K562 (cell line): ENCODE data around the gene MGAT5. TPM values are rescaled to one million over a fixed set of nuclear protein-coding genes. Genes with fewer than 3 reads are reported as not detected.

Experiments used
- ATAC-seq: fragments of 200-7000 bp; cut with Tn5 transposase; 3 replicates; pipeline ENCODE4 v1.9.1; 2020; ENCODE audit warnings: moderate library complexity
- BruUV-seq: library from RNA; stranded (reverse); fragments of 400-500 nt; replicated peaks from 2 replicates; lab custom pipeline; 2021; lab: Mats Ljungman, UMichigan
- CTCF ChIA-PET: fragments of 300-600 bp; formaldehyde crosslinking; extraction: SDS; loops from one replicate; lab custom pipeline; 2021; ENCODE audit warnings: low intra/inter-chr PET ratio; lab: Yijun Ruan, JAX
- POLR2A ChIA-PET: fragments of 300-600, 350-650 bp; sonication (Branson Sonifier 250); formaldehyde crosslinking; extraction: SDS; loops from one replicate; lab custom pipeline; 2021; ENCODE audit warnings: antibody characterized with exemption, inconsistent platforms; lab: Yijun Ruan, JAX
- DNase-seq, 4 experiments: peaks; one replicate each; pipeline versions ENCODE4 v3.0.0 to v3.0.0-alpha.2; 2011 to 2018; ENCODE audit warnings: low spot score in 3 of 4, mixed read lengths in 3 of 4; ENCODE audit errors: extremely low read depth in 1 of 4
- FAIRE-seq: peaks from 2 replicates; lab custom pipeline; 2011; peaks lifted over from hg19 to GRCh38; lab: Jason Lieb, UNC
- H2AFZ ChIP-seq: 2 replicates; pipeline ENCODE4 v1.6.0; 2011; ENCODE audit warnings: low read depth, low read length, control low read depth, inconsistent platforms
- H3K27ac ChIP-seq: fragments of 200-600 bp; 3 replicates; pipeline ENCODE4 v1.8.0; 2011; ENCODE audit warnings: low read depth, mild to moderate bottlenecking, control low read depth, inconsistent platforms, low read length, moderate library complexity, mixed read lengths; ENCODE audit errors: extremely low read depth
- H3K27me3 ChIP-seq, 2 experiments: fragments of 300-600 bp in 1 of 2; 2 replicates in 1 of 2; 3 replicates in 1 of 2; pipeline versions ENCODE4 v1.6.0 to v1.8.0; 2011; ENCODE audit warnings: inconsistent platforms in 2 of 2, low read length in 2 of 2, mild to moderate bottlenecking in 1 of 2, mixed read lengths in 1 of 2, moderate library complexity in 1 of 2; ENCODE audit not compliant: control insufficient read depth in 2 of 2, insufficient read depth in 2 of 2
- H3K36me3 ChIP-seq: fragments of 300-600 bp; 3 replicates; pipeline ENCODE4 v1.8.0; 2011; ENCODE audit warnings: mild to moderate bottlenecking, low read length, inconsistent platforms; ENCODE audit not compliant: control insufficient read depth, insufficient read depth
- H3K4me1 ChIP-seq, 2 experiments: fragments of 200-600 bp in 1 of 2; replicated peaks in 1 of 2; 2 replicates in 1 of 2; 3 replicates in 1 of 2; pipeline versions ENCODE4 v1.5.1 to v1.8.0; 2011; ENCODE audit warnings: inconsistent platforms in 2 of 2, low read length in 2 of 2, mild to moderate bottlenecking in 1 of 2, mixed read lengths in 1 of 2, moderate library complexity in 1 of 2; ENCODE audit not compliant: control insufficient read depth in 2 of 2, insufficient read depth in 2 of 2
- H3K4me2 ChIP-seq: 2 replicates; pipeline ENCODE4 v1.6.1; 2011; ENCODE audit warnings: low read length, control low read depth, inconsistent platforms, mixed read lengths; ENCODE audit not compliant: insufficient read depth
- H3K4me3 ChIP-seq: fragments of 200-600 bp; sonication (generic), shearing (Covaris generic); 2 replicates; pipeline ENCODE4 v1.5.1; 2016; ENCODE audit warnings: control low read depth, inconsistent platforms
- H3K79me2 ChIP-seq: fragments of 200-600 bp; 3 replicates; pipeline ENCODE4 v1.8.0; 2011; ENCODE audit warnings: low read length, inconsistent platforms; ENCODE audit not compliant: control insufficient read depth, insufficient read depth
- H3K9ac ChIP-seq, 2 experiments: 2 replicates each; pipeline versions ENCODE4 v1.6.0 to v1.6.1; 2011; ENCODE audit warnings: low read depth in 2 of 2, low read length in 2 of 2, control low read depth in 1 of 2, inconsistent platforms in 1 of 2, mild to moderate bottlenecking in 1 of 2, mixed read lengths in 1 of 2; ENCODE audit not compliant: insufficient read depth in 1 of 2
- H3K9me1 ChIP-seq: one replicate; pipeline ENCODE4 v1.6.0; 2011; ENCODE audit warnings: inconsistent platforms, mild to moderate bottlenecking, low read length, moderate library complexity; ENCODE audit not compliant: control insufficient read depth, insufficient read depth
- H3K9me3 ChIP-seq: replicated peaks from 2 replicates; pipeline ENCODE4 v1.5.1; 2011; ENCODE audit warnings: low read depth, low read length, inconsistent platforms; ENCODE audit not compliant: control insufficient read depth, insufficient read depth
- H4K20me1 ChIP-seq: replicated peaks from 2 replicates; pipeline ENCODE4 v1.6.1; 2011; ENCODE audit warnings: low read length, inconsistent platforms, mixed read lengths; ENCODE audit not compliant: control insufficient read depth, insufficient read depth
- HDAC2 ChIP-seq: fragments of 450-650 bp; IDR thresholded peaks from 2 replicates; pipeline ENCODE4 v1.6.1; 2016; ENCODE audit warnings: mild to moderate bottlenecking
- RAD21 ChIP-seq, 2 experiments: fragments of 250-450 bp in 1 of 2; fragments of 450-650 bp in 1 of 2; sonication (Bioruptor Pico) in 1 of 2; formaldehyde crosslinking in 1 of 2; IDR thresholded peaks in 1 of 2; conservative IDR thresholded peaks in 1 of 2; 2 replicates each; pipeline versions ENCODE4 v1.4.0 to v1.8.0; 2020 to 2022; ENCODE audit warnings: mild to moderate bottlenecking in 2 of 2, moderate library complexity in 1 of 2
- WGBS: fragments of 100-300 bp; shearing (Covaris generic); methylation state at CpG from one replicate; pipeline ENCODE4 v1.1.6; 2016; ENCODE audit warnings: low coverage, mixed read lengths; ENCODE audit not compliant: insufficient coverage; ENCODE audit errors: missing lambda C conversion rate; 5-methylcytosine and 5-hydroxymethylcytosine counted together
- in situ Hi-C: fragments of 300-500 bp; cut with MboI; formaldehyde crosslinking; loops from 4 replicates; pipeline ENCODE4 v1.15.0; 2018; ENCODE audit warnings: inconsistent platforms, mixed read lengths
- intact Hi-C: fragments of 100-400 bp; cut with micrococcal nuclease; formaldehyde crosslinking; loops from 2 replicates; pipeline ENCODE4 v1.14.2; 2022
- polyA plus RNA-seq, 8 experiments: library from polyadenylated mRNA; depleted of rRNA in 4 of 8; stranded (reverse) in 5 of 8; unstranded in 3 of 8; fragments of >200 nt; fragmentation: Nextera tagmentation in 2 of 8; fragmentation: Illumina TruSeq in 1 of 8; extraction: Ambion mirVana in 2 of 8; extraction: Trizol in 1 of 8; gene quantifications; 2 replicates each; pipeline versions ENCODE4 v1.2.1 to v1.2.3, GENCODE V29; 2011 to 2014; ENCODE audit warnings: inconsistent platforms in 1 of 8, missing spikeins in 1 of 8
- total RNA-seq, 7 experiments: library from RNA; depleted of rRNA in 6 of 7; stranded (reverse); fragments of >200 nt in 6 of 7; fragmentation: Illumina TruSeq in 2 of 7; extraction: Trizol in 2 of 7; gene quantifications; 2 replicates each; pipeline versions ENCODE4 v1.2.1 to v1.2.3, GENCODE V29; 2011 to 2021; ENCODE audit warnings: low replicate concordance in 1 of 7
- TF ChIP-seq, protein P1 (sequence below): fragments of 250-450 bp; sonication (Bioruptor Pico); IDR thresholded peaks from 2 replicates; pipeline ENCODE4 v1.5.0; 2021
- TF ChIP-seq, protein P2 (sequence below): sonication (generic); formaldehyde crosslinking; IDR thresholded peaks from 2 replicates; pipeline ENCODE4 v1.8.0; 2022; ENCODE audit warnings: mild to moderate bottlenecking, missing genetic modification reagents, borderline replicate concordance

MGAT5 gene
- total and polyA plus RNA-seq, 9 of the 15 experiments (the other 6 are each of a cell fraction or from before 2014, with no cell fraction given), result 1.6 to 18.6 (median 11.1) TPM

DNA sequence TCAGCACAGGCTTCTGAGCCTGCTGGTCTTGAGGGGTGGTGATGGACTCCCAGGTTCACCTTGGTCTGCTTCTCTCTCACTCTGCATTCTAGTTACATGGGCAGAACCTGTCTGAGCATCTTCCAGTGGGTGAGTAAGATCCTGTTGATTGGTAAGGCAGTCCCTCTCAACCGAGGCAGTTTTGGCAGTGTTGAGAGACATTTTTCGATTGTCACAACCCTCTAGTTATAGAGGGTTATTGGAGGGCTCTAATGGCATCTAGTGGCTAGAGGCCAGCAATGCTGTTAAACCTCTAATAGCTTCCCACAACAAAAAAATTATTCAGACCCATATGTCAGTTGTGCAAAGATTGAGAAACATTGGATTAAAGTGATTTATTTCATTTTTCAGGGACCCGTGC lies 9.3 kb upstream of the MGAT5 start:
- no TSS peak for BruUV-seq
- no peaks in the 10 kb centered on the region for H3K27me3 ChIP-seq
- no peaks in the 10 kb centered on the region for H3K9me1 ChIP-seq
- WGBS, result 20% methylated on average over 3 of the region's 3 CpGs
- no peak overlapping the region for H3K4me2 ChIP-seq
- DNase-seq, result no peak
- intact Hi-C loops, result no loop called here
- H3K36me3 ChIP-seq, result no peaks in the 10 kb centered on the region
- peaks cover 4 to 8% of the 10 kb centered on the region in 2 experiments; a peak in 2 of 5 replicates for H3K4me1 ChIP-seq
- TF ChIP-seq, protein P1, sequence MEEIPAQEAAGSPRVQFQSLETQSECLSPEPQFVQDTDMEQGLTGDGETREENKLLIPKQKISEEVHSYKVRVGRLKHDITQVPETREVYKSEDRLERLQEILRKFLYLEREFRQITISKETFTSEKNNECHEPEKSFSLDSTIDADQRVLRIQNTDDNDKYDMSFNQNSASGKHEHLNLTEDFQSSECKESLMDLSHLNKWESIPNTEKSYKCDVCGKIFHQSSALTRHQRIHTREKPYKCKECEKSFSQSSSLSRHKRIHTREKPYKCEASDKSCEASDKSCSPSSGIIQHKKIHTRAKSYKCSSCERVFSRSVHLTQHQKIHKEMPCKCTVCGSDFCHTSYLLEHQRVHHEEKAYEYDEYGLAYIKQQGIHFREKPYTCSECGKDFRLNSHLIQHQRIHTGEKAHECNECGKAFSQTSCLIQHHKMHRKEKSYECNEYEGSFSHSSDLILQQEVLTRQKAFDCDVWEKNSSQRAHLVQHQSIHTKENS (CRISPR knock-in tag), result no peak
- peak in 1 of 2 experiments; percentile 27; a peak in 1 of 4 replicates for TF ChIP-seq RAD21 (CRISPR knock-in tag; conservative IDR thresholded peaks at IDR 0.05 in 1 of 2, IDR thresholded peaks at IDR 0.05 in 1 of 2)
- TF ChIP-seq, protein P2, sequence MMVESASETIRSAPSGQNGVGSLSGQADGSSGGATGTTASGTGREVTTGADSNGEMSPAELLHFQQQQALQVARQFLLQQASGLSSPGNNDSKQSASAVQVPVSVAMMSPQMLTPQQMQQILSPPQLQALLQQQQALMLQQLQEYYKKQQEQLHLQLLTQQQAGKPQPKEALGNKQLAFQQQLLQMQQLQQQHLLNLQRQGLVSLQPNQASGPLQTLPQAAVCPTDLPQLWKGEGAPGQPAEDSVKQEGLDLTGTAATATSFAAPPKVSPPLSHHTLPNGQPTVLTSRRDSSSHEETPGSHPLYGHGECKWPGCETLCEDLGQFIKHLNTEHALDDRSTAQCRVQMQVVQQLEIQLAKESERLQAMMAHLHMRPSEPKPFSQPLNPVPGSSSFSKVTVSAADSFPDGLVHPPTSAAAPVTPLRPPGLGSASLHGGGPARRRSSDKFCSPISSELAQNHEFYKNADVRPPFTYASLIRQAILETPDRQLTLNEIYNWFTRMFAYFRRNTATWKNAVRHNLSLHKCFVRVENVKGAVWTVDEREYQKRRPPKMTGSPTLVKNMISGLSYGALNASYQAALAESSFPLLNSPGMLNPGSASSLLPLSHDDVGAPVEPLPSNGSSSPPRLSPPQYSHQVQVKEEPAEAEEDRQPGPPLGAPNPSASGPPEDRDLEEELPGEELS (CRISPR knock-in tag), result no peak
- TF ChIP-seq HDAC2, result no peak
- TF ChIP-seq, all 486 proteins: peak for 1
- ATAC-seq (no peak), FAIRE-seq (no peak)
- no peak overlapping the region for H3K9ac ChIP-seq
- in situ Hi-C loops, result loop anchor here (10.0 kb wide), 1 partner anchor 130 kb away; no protein-coding TSS in a partner anchor
- no peaks in the 10 kb centered on the region for H3K79me2 ChIP-seq
- peaks cover 5% of the 10 kb centered on the region for H4K20me1 ChIP-seq
- ChIA-PET CTCF (interaction anchor here (0.5 to 3.2 kb wide), 3 partner anchors 127 to 358 kb away, joined by 3 to 23 read pairs (median 3); no protein-coding TSS in a partner anchor), POLR2A (interaction anchor here (0.6 kb wide), 1 partner anchor 1009 kb away, joined by 3 read pairs; no protein-coding TSS in a partner anchor)
- no peaks in the 10 kb centered on the region for H3K9me3 ChIP-seq
- H3K27ac ChIP-seq, result no peak overlapping the region
- H2AFZ ChIP-seq, result no peak overlapping the region
- H3K4me3 ChIP-seq, result no peak overlapping the region
